Activated B cell treated with CpG ODN at 0.5 μM for 24 hours (primary cell): ENCODE measurements around the gene WBP11. TPM values are rescaled to one million over a fixed set of nuclear protein-coding genes. Genes with fewer than 3 reads are reported as not detected.

Source experiments
- ATAC-seq: fragments of 200-7000 bp; cut with Tn5 transposase; one replicate; pipeline ENCODE4 v1.10.0; 2021; ENCODE audit warnings: low read depth, mild to moderate bottlenecking, moderate library complexity
- CTCF ChIA-PET: fragments of 350-600 bp; sonication (Branson Sonifier 250); formaldehyde crosslinking; loops from one replicate; lab custom pipeline; 2021; ENCODE audit warnings: antibody characterized with exemption; lab: Charles Lee
- POLR2A ChIA-PET: fragments of 350-600 bp; sonication (Branson Sonifier 250); formaldehyde crosslinking; loops from one replicate; lab custom pipeline; 2021; ENCODE audit warnings: antibody characterized with exemption; lab: Charles Lee
- DNase-seq: peaks from one replicate; pipeline ENCODE4 v3.0.0; 2022
- H3K27ac Mint-ChIP-seq: one replicate; pipeline ENCODE4 v1.8.0; 2020; ENCODE audit warnings: mixed read lengths
- H3K27me3 Mint-ChIP-seq: one replicate; pipeline ENCODE4 v1.8.0; 2021; ENCODE audit warnings: mixed read lengths
- H3K36me3 Mint-ChIP-seq: one replicate; pipeline ENCODE4 v1.8.0; 2021; ENCODE audit warnings: low read depth, mixed read lengths
- H3K4me1 Mint-ChIP-seq: one replicate; pipeline ENCODE4 v1.8.0; 2021; ENCODE audit warnings: mixed read lengths
- H3K4me3 Mint-ChIP-seq: one replicate; pipeline ENCODE4 v1.8.0; 2020; ENCODE audit warnings: mild to moderate bottlenecking, mixed read lengths
- H3K9me3 Mint-ChIP-seq: one replicate; pipeline ENCODE4 v1.8.0; 2020; ENCODE audit warnings: mixed read lengths
- CTCF ChIP-seq: fragments of 200-600 bp; IDR thresholded peaks from one replicate; pipeline ENCODE4 v1.8.0; 2022; ENCODE audit warnings: antibody characterized with exemption, mild to moderate bottlenecking
- intact Hi-C: fragments of 100-400 bp; cut with micrococcal nuclease; formaldehyde crosslinking; loops from one replicate; pipeline ENCODE4 v1.15.1; 2024
- total RNA-seq: library from RNA; stranded (reverse); gene quantifications from 2 replicates; pipeline ENCODE4 v1.2.3, GENCODE V29; 2022

WBP11 gene
- total RNA-seq, 1 donor from 2014 or later = 89.4 TPM

- CTCF ChIA-PET = no interaction called here
- Mint-ChIP-seq H3K36me3 (no peaks in the 10 kb centered on the region), H3K4me3 (no peak overlapping the region), H3K27ac (no peak overlapping the region), H3K9me3 (no peaks in the 10 kb centered on the region), H3K27me3 (peaks cover 3% of the 10 kb centered on the region), H3K4me1 (no peaks in the 10 kb centered on the region)
- no peak for ATAC-seq
- TF ChIP-seq CTCF = no peak
- no peak for DNase-seq
- POLR2A ChIA-PET = no interaction called here
- intact Hi-C loops = no loop called here
These were observed 23.8 kb upstream of the WBP11 start for GRCh38 chr12:14827043-14827442.

DNA sequence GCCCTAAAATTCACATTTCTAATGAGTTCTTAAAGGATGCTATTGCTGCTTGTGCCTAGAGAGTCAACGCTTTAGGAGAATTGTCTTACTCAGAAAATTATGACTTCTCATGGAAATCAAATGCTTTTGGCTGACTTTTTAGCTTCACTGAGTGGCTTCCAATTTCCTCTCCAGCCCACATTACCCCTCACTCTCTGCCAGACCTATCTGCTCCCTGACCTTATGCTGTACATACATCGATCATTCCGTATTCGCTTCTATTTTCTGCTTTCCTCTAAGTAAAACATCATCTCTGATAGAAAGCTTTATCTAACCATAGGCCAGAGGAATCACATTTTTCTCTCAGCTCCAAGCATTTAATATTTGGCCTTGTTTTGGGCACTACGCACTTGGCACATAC lies 23.2 kb upstream of the WBP11 start:
- intact Hi-C loops = no loop called here
- H3K27me3 Mint-ChIP-seq = peaks cover 3% of the 10 kb centered on the region

DNA sequence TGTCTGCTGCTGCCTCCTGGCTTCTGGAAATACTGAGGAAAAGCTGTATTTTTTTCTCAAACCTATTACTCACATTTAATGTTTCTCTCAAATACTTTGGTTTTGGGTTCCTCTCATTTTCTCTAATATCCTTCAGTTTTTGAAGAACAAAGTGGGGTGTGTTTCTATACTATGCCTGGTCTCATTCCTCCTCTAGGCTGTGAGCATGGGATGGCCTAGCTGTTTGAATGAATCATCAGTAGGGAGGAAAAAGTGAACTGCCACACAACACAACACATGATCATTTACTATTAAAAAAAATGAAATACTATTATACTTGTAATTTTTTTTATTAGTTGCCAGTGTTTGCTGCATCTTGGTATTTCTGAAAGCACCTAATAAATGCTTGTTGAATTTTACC lies 22.0 kb upstream of the WBP11 start:
- POLR2A ChIA-PET = no interaction called here
- Mint-ChIP-seq H3K27ac (no peak overlapping the region), H3K9me3 (no peaks in the 10 kb centered on the region), H3K4me1 (no peaks in the 10 kb centered on the region), H3K36me3 (no peaks in the 10 kb centered on the region), H3K27me3 (no peaks in the 10 kb centered on the region), H3K4me3 (no peak overlapping the region)
- ATAC-seq = no peak
- TF ChIP-seq CTCF = no peak
- CTCF ChIA-PET = no interaction called here
- DNase-seq = no peak
- intact Hi-C loops = no loop called here

More for the DNA sequence above, 23.2 kb upstream of the WBP11 start:
- H3K9me3 Mint-ChIP-seq = no peaks in the 10 kb centered on the region
- no peak for TF ChIP-seq CTCF
- DNase-seq = no peak
- no peak for ATAC-seq
- ChIA-PET CTCF (no interaction called here), POLR2A (no interaction called here)
- H3K27ac Mint-ChIP-seq = no peak overlapping the region
- no peak overlapping the region for H3K4me3 Mint-ChIP-seq
- H3K36me3 Mint-ChIP-seq = no peaks in the 10 kb centered on the region
- H3K4me1 Mint-ChIP-seq = no peaks in the 10 kb centered on the region

- intact Hi-C loops = no loop called here
- Mint-ChIP-seq H3K4me3 (no peak overlapping the region), H3K27me3 (no peaks in the 10 kb centered on the region), H3K36me3 (no peaks in the 10 kb centered on the region), H3K9me3 (no peaks in the 10 kb centered on the region), H3K27ac (no peak overlapping the region), H3K4me1 (no peaks in the 10 kb centered on the region)
- TF ChIP-seq CTCF = no peak
- no peak for DNase-seq
- POLR2A ChIA-PET = no interaction called here
- ATAC-seq = no peak
- CTCF ChIA-PET = no interaction called here
These were observed 20.8 kb upstream of the WBP11 start for GRCh38 chr12:14824012-14824634.

DNA sequence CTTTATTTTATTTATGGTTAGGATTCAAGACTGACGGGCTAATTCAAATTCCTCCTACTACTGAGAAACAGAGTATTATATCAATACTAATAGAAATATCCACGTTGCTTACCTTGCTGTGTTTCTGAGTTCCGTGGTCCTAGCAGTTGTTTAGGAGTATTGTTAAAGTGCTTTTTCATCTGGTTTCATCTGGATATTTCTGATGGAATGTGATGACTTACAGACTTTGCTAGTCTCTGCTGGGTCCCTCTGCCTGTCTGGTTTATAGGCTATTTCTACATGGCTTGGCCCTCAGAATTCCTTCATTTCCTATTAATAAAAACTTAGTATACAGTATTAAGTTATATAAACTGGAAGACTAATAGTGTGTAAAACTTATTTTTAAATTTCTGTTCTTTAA lies 10.7 kb upstream of the WBP11 start, which contains the start of gene SMCO3:
SMCO3 (minus strand) TSS at position 169 of the 400 bp plus-strand sequence. CDS start 7,502 bp downstream, outside the sequence.
- ATAC-seq = no peak
- Mint-ChIP-seq H3K27me3 (peaks cover 4% of the 10 kb centered on the region), H3K27ac (no peak within 1 kb of the TSS), H3K4me1 (peaks cover 17% of the 10 kb centered on the region), H3K36me3 (no peaks in the 10 kb centered on the region), H3K4me3 (no peak within 1 kb of the TSS), H3K9me3 (peaks cover 7% of the 10 kb centered on the region)
- POLR2A ChIA-PET = no interaction called here
- CTCF ChIA-PET = no interaction called here
- intact Hi-C loops = no loop called here
- DNase-seq = no peak
- TF ChIP-seq CTCF = no peak
